Vagina (tissue), 2 donors: ENCODE measurements around the gene ACTA1.

Source experiments
- POLR2A ChIP-seq, 2 donors: fragments of 450-650 bp; IDR thresholded peaks; one replicate each; pipeline ENCODE4 v1.6.1; 2017; ENCODE audit warnings: antibody characterized with exemption in 2 of 2, mild to moderate bottlenecking in 2 of 2, moderate library complexity in 2 of 2
- POLR2AphosphoS5 ChIP-seq, 2 donors: sonication (generic); formaldehyde crosslinking; IDR thresholded peaks; one replicate each; pipeline ENCODE4 v1.9.0; 2017; ENCODE audit warnings: antibody characterized with exemption in 2 of 2, mild to moderate bottlenecking in 2 of 2, low read depth in 1 of 2; ENCODE audit not compliant: insufficient read depth in 1 of 2
- TF ChIP-seq, protein P1 (sequence below), 3 experiments: fragments of 450-650 bp in 2 of 3; fragments of 200-600 bp in 1 of 3; sonication (generic) in 1 of 3; IDR thresholded peaks; one replicate each; pipeline ENCODE4 v1.5.1; 2017 to 2019; ENCODE audit warnings: antibody characterized with exemption in 3 of 3, mild to moderate bottlenecking in 2 of 3, moderate library complexity in 2 of 3

DNA sequence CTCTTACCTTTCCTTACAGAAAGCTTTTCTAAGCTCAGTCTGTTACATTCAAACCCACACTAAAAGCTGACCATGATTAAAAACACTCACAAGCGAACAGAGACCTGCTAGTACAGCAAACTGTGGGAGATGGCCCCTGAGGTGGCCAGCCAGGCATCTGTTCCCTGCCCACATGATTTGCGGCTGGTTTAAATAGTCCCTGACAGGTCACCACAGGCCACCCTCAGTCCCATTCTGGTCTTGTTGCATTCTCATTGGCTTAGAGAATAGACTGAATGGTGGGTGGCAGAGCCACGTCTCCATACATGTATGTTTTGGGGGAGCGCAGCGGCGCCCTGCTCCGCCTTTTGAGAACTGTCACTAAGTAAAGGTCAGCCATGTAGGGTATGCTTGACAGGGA is 2.3 kb upstream of the ACTA1 start:
- TF ChIP-seq, protein P1, sequence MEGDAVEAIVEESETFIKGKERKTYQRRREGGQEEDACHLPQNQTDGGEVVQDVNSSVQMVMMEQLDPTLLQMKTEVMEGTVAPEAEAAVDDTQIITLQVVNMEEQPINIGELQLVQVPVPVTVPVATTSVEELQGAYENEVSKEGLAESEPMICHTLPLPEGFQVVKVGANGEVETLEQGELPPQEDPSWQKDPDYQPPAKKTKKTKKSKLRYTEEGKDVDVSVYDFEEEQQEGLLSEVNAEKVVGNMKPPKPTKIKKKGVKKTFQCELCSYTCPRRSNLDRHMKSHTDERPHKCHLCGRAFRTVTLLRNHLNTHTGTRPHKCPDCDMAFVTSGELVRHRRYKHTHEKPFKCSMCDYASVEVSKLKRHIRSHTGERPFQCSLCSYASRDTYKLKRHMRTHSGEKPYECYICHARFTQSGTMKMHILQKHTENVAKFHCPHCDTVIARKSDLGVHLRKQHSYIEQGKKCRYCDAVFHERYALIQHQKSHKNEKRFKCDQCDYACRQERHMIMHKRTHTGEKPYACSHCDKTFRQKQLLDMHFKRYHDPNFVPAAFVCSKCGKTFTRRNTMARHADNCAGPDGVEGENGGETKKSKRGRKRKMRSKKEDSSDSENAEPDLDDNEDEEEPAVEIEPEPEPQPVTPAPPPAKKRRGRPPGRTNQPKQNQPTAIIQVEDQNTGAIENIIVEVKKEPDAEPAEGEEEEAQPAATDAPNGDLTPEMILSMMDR (IDR thresholded peaks at IDR 0.05): no peak
- TF ChIP-seq POLR2A (IDR thresholded peaks at IDR 0.05) (no peak), POLR2AphosphoS5 (IDR thresholded peaks at IDR 0.05; ENCODE audit: insufficient read depth in 1 of 2, low read depth in 1 of 2) (no peak)
